CD14-positive monocyte (primary cell): ENCODE results near the gene MEGF8. TPM values are rescaled to one million over a fixed set of nuclear protein-coding genes. Genes with fewer than 3 reads are reported as not detected.
A peak's percentile ranks its signal among the peaks of the same experiment; 100 is the strongest.

Source experiments
- DNase-seq, 3 donors: peaks; one replicate each; pipeline ENCODE4 v3.0.0-alpha.2; 2011 to 2022
- H2AFZ ChIP-seq: 2 replicates; pipeline ENCODE4 v1.6.0; 2012; ENCODE audit warnings: mild to moderate bottlenecking, low read depth, low read length, inconsistent platforms; ENCODE audit not compliant: insufficient read depth, poor library complexity, severe bottlenecking
- H3K27ac ChIP-seq, 2 donors: 1 replicate in 1 of 2; 2 replicates in 1 of 2; pipeline ENCODE4 v1.5.1; 2012 to 2013; ENCODE audit warnings: low read length in 2 of 2, control low read depth in 1 of 2, inconsistent platforms in 1 of 2, low read depth in 1 of 2, mild to moderate bottlenecking in 1 of 2
- H3K27me3 ChIP-seq, 2 donors: one replicate each; pipeline versions ENCODE4 v1.6.0 to v1.6.1; 2011 to 2013; ENCODE audit warnings: low read length in 2 of 2; ENCODE audit not compliant: control insufficient read depth in 2 of 2, insufficient read depth in 2 of 2
- H3K36me3 ChIP-seq, 2 donors: replicated peaks in 1 of 2; 1 replicate in 1 of 2; 2 replicates in 1 of 2; pipeline versions ENCODE4 v1.5.1 to v1.6.1; 2012 to 2013; ENCODE audit warnings: low read length in 2 of 2, control low read depth in 1 of 2, inconsistent platforms in 1 of 2, mild to moderate bottlenecking in 1 of 2; ENCODE audit not compliant: insufficient read depth in 2 of 2, control insufficient read depth in 1 of 2
- H3K4me1 ChIP-seq, 2 donors: 1 replicate in 1 of 2; 2 replicates in 1 of 2; pipeline versions ENCODE4 v1.5.1 to v1.6.1; 2012 to 2013; ENCODE audit warnings: low read length in 2 of 2, control low read depth in 1 of 2, inconsistent platforms in 1 of 2, mild to moderate bottlenecking in 1 of 2, moderate library complexity in 1 of 2; ENCODE audit not compliant: insufficient read depth in 2 of 2, control insufficient read depth in 1 of 2
- H3K4me2 ChIP-seq: replicated peaks from 2 replicates; pipeline ENCODE3; 2012; ENCODE audit warnings: low read length, moderate library complexity, mild to moderate bottlenecking; ENCODE audit not compliant: poor library complexity, severe bottlenecking; ENCODE audit errors: extremely low read depth
- H3K4me3 ChIP-seq, 3 experiments: fragments of 200-600 bp in 1 of 3; sonication (generic) in 1 of 3; replicated peaks in 1 of 3; 1 replicate in 2 of 3; 2 replicates in 1 of 3; pipeline ENCODE4 v1.5.1; 2011 to 2013; ENCODE audit warnings: low read length in 3 of 3, mild to moderate bottlenecking in 3 of 3, control low read depth in 2 of 3, low read depth in 2 of 3, inconsistent platforms in 1 of 3, moderate library complexity in 1 of 3
- H3K79me2 ChIP-seq: 2 replicates; pipeline ENCODE4 v1.6.0; 2012; ENCODE audit warnings: mild to moderate bottlenecking, control low read depth, inconsistent platforms, low read length, moderate library complexity; ENCODE audit not compliant: insufficient read depth
- H3K9ac ChIP-seq: 2 replicates; pipeline ENCODE4 v1.6.0; 2017; ENCODE audit warnings: low read length, mild to moderate bottlenecking; ENCODE audit not compliant: insufficient read depth, poor library complexity, severe bottlenecking
- H3K9me3 ChIP-seq, 2 donors: replicated peaks in 1 of 2; 1 replicate in 1 of 2; 2 replicates in 1 of 2; pipeline versions ENCODE4 v1.5.1 to v1.6.1; 2012 to 2013; ENCODE audit warnings: low read length in 2 of 2, control low read depth in 1 of 2; ENCODE audit not compliant: control insufficient read depth in 1 of 2, insufficient read depth in 1 of 2
- H4K20me1 ChIP-seq: 2 replicates; pipeline ENCODE4 v1.6.0; 2012; ENCODE audit warnings: mild to moderate bottlenecking, low read length, control low read depth, moderate library complexity; ENCODE audit not compliant: insufficient read depth
- H3K27ac Mint-ChIP-seq, 7 donors: one replicate each; pipeline ENCODE4 v1.8.0; 2020; ENCODE audit warnings: mild to moderate bottlenecking in 7 of 7, mixed read lengths in 7 of 7, moderate library complexity in 6 of 7, inconsistent platforms in 2 of 7
- H3K27me3 Mint-ChIP-seq, 3 donors: one replicate each; pipeline ENCODE4 v1.8.0; 2021 to 2022; ENCODE audit warnings: low read depth in 3 of 3, mild to moderate bottlenecking in 3 of 3, mixed read lengths in 3 of 3, moderate library complexity in 3 of 3, inconsistent platforms in 1 of 3
- H3K36me3 Mint-ChIP-seq, 2 donors: one replicate each; pipeline ENCODE4 v1.8.0; 2020; ENCODE audit warnings: mixed read lengths in 2 of 2, inconsistent platforms in 1 of 2, mild to moderate bottlenecking in 1 of 2
- H3K4me1 Mint-ChIP-seq: one replicate; pipeline ENCODE4 v1.8.0; 2020; ENCODE audit warnings: mild to moderate bottlenecking, mixed read lengths
- H3K4me3 Mint-ChIP-seq, 2 donors: one replicate each; pipeline ENCODE4 v1.8.0; 2020; ENCODE audit warnings: mild to moderate bottlenecking in 2 of 2, mixed read lengths in 2 of 2, moderate library complexity in 1 of 2
- H3K9me3 Mint-ChIP-seq, 7 donors: one replicate each; pipeline ENCODE4 v1.8.0; 2020 to 2022; ENCODE audit warnings: mixed read lengths in 7 of 7, mild to moderate bottlenecking in 6 of 7, moderate library complexity in 6 of 7, inconsistent platforms in 2 of 7
- CTCF ChIP-seq: fragments of 200-600 bp; IDR thresholded peaks from one replicate; pipeline ENCODE4 v1.8.0; 2022; ENCODE audit warnings: antibody characterized with exemption, mild to moderate bottlenecking
- WGBS: methylation state at CpG from one replicate; pipeline ENCODE4 v1.1.5; 2013; ENCODE audit warnings: missing lambda C conversion rate; ENCODE audit not compliant: insufficient coverage; 5-methylcytosine and 5-hydroxymethylcytosine counted together
- intact Hi-C, 2 donors: fragments of 100-400 bp; cut with micrococcal nuclease; formaldehyde crosslinking; loops; one replicate each; pipeline versions ENCODE4 v1.15.0 to v1.15.1; 2023
- polyA plus RNA-seq, 3 donors: library from polyadenylated mRNA; depleted of rRNA in 1 of 3; unstranded in 2 of 3; stranded (reverse) in 1 of 3; fragments of 300-500 nt in 2 of 3; fragments of >200 nt in 1 of 3; fragmentation: Illumina TruSeq in 2 of 3; gene quantifications; 1 replicate in 2 of 3; 2 replicates in 1 of 3; pipeline ENCODE4 v1.2.3, GENCODE V29; 2012 to 2021

The MEGF8 gene
- polyA plus RNA-seq, 3 donors = 0.15 to 2.7 (median 0.27) TPM

DNA sequence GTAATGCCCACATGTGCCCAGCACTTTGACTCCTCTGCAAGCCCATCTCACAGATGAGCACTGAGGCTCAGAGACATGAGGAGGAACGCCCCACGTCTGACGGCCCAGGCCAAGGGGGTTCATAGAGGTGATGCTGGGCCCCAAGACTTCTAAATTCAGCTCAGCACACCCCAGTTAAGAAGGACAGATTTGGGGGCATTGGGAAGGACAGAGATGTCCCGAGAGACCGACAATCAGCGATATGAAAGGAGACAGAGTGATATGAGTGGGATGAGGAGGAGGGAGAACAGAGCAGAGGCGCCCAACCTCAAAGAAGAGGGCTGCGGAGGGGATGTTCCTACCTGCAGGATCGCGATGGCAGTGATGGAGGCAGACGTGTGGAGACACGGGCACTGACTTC lies 64.5 kb downstream of the MEGF8 start, which contains the start of gene CNFN:
CNFN (minus strand) TSS at position 399 of the 400 bp plus-strand sequence. CDS start 1,260 bp downstream, outside the sequence.
- H3K27me3 ChIP-seq = peaks cover 0 to 39% of the 10 kb centered on the region in 2 donors

GRCh38 chr19:42392165-42392564 lies 66.7 kb downstream of the MEGF8 start:
- H3K4me2 ChIP-seq = no peak overlapping the region
- H3K27me3 Mint-ChIP-seq = peaks cover 23 to 46% (median 31%) of the 10 kb centered on the region in 3 donors
- no peaks in the 10 kb centered on the region for H3K36me3 Mint-ChIP-seq
- peaks cover 14% of the 10 kb centered on the region for H3K4me1 Mint-ChIP-seq
- no peak overlapping the region for H3K9ac ChIP-seq
- no peak overlapping the region for H3K27ac ChIP-seq
- H3K4me1 ChIP-seq = peaks cover 18 to 22% of the 10 kb centered on the region in 2 donors
- H3K9me3 ChIP-seq = no peaks in the 10 kb centered on the region
- no peak overlapping the region for H3K4me3 Mint-ChIP-seq
- H2AFZ ChIP-seq = no peak overlapping the region
- H4K20me1 ChIP-seq = no peaks in the 10 kb centered on the region
- peaks cover 0 to 5% (median 0%) of the 10 kb centered on the region in 7 donors for H3K9me3 Mint-ChIP-seq
- WGBS = 100% methylated on average over 2 of the region's 4 CpGs
- H3K27ac Mint-ChIP-seq = no peak overlapping the region
- no peaks in the 10 kb centered on the region for H3K36me3 ChIP-seq
- H3K27me3 ChIP-seq = peaks cover 0 to 32% of the 10 kb centered on the region in 2 donors
- H3K4me3 ChIP-seq = no peak overlapping the region
- intact Hi-C loops = loop anchor here in 1 of 2 donors (10.0 kb wide), 1 partner anchor 267 kb away; no protein-coding TSS in a partner anchor
- TF ChIP-seq CTCF = no peak
- no peak for DNase-seq
- H3K79me2 ChIP-seq = peaks cover 1% of the 10 kb centered on the region

More for the DNA sequence above, 64.5 kb downstream of the MEGF8 start, which contains the start of gene CNFN:
- no peaks in the 10 kb centered on the region for H3K36me3 ChIP-seq
- intact Hi-C loops = loop anchor here (5.0 to 10.0 kb wide), 2 partner anchors 43 to 265 kb away; no protein-coding TSS in a partner anchor
- DNase-seq = no peak
- WGBS = 66% methylated on average over 11 of the region's 12 CpGs
- peaks cover 6% of the 10 kb centered on the region for H3K4me1 Mint-ChIP-seq
- TF ChIP-seq CTCF = no peak
- no peak within 1 kb of the TSS for H3K9ac ChIP-seq
- H3K79me2 ChIP-seq = no peaks in the 10 kb centered on the region
- H3K4me2 ChIP-seq = no peak within 1 kb of the TSS
- H3K27me3 Mint-ChIP-seq = peaks cover 23 to 53% (median 38%) of the 10 kb centered on the region in 3 donors
- peak within 1 kb of the TSS in 1 of 7 donors; percentile 12 for H3K27ac Mint-ChIP-seq
- peak within 1 kb of the TSS in 1 of 2 donors; percentile 70 for H3K4me3 Mint-ChIP-seq
- H3K36me3 Mint-ChIP-seq = no peaks in the 10 kb centered on the region
- no peak within 1 kb of the TSS for H3K27ac ChIP-seq
- peaks cover 9 to 12% of the 10 kb centered on the region in 2 donors for H3K4me1 ChIP-seq
- H3K9me3 ChIP-seq = no peaks in the 10 kb centered on the region
- no peak within 1 kb of the TSS for H2AFZ ChIP-seq
- no peaks in the 10 kb centered on the region for H4K20me1 ChIP-seq
- H3K4me3 ChIP-seq = no peak within 1 kb of the TSS
- H3K9me3 Mint-ChIP-seq = peaks cover 0 to 5% (median 0%) of the 10 kb centered on the region in 7 donors
